ENCODE measurements around the gene HIPK3.

GRCh38 chr11:33403344-33403743 lies 146.2 kb downstream of the HIPK3 start:
- TF ChIP-seq, protein P1, sequence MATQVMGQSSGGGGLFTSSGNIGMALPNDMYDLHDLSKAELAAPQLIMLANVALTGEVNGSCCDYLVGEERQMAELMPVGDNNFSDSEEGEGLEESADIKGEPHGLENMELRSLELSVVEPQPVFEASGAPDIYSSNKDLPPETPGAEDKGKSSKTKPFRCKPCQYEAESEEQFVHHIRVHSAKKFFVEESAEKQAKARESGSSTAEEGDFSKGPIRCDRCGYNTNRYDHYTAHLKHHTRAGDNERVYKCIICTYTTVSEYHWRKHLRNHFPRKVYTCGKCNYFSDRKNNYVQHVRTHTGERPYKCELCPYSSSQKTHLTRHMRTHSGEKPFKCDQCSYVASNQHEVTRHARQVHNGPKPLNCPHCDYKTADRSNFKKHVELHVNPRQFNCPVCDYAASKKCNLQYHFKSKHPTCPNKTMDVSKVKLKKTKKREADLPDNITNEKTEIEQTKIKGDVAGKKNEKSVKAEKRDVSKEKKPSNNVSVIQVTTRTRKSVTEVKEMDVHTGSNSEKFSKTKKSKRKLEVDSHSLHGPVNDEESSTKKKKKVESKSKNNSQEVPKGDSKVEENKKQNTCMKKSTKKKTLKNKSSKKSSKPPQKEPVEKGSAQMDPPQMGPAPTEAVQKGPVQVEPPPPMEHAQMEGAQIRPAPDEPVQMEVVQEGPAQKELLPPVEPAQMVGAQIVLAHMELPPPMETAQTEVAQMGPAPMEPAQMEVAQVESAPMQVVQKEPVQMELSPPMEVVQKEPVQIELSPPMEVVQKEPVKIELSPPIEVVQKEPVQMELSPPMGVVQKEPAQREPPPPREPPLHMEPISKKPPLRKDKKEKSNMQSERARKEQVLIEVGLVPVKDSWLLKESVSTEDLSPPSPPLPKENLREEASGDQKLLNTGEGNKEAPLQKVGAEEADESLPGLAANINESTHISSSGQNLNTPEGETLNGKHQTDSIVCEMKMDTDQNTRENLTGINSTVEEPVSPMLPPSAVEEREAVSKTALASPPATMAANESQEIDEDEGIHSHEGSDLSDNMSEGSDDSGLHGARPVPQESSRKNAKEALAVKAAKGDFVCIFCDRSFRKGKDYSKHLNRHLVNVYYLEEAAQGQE (IDR thresholded peaks at IDR 0.05; ENCODE audit: borderline replicate concordance), result no peak
- TF ChIP-seq CTCF (IDR thresholded peaks at IDR 0.05; ENCODE audit: poor library complexity, severe bottlenecking), result no peak

All from neural cell (in vitro differentiated cells).